HG03342 (cell line): ENCODE data around the gene DYSF.

Experiments
- ATAC-seq: cut with Tn5 transposase; IDR thresholded peaks from one replicate; pipeline ENCODE4 v1.9.1; 2021; ENCODE audit warnings: mild to moderate bottlenecking, moderate library complexity; ENCODE audit not compliant: unreplicated experiment

The DYSF gene

DNA sequence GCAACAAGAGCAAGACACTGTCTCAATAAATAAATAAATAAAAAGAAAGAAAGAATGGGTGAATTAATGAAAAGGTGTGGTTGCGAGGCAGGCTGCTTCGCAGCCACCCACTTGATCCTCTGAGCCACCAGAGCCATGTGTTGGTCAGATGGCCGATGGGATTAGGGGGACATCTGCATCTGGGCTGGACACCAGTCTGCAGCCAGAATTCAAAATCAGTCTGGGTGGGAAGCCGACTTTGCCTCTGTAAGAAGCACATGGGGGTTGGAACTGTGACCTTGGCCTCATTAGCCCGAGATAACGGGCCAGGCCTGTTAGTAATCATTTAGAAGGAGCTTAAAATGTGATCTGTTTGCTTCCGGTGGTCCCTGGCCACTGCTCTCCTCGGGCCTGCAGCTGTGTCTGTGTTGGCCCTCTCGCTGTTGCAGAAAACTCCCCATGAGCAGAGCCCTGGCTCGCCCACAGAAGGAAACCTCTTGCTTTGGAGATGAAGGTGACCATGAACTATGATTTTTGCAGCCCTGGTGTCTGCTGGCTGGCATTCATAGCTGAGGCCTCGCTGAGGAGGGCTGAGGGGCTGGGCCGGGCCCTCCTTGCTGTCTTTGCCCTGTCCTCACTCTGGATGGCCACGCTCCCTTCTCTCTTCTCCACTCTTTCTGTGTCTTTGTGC, 94.4 kb downstream of the DYSF start:
- ATAC-seq, result no peak

DNA sequence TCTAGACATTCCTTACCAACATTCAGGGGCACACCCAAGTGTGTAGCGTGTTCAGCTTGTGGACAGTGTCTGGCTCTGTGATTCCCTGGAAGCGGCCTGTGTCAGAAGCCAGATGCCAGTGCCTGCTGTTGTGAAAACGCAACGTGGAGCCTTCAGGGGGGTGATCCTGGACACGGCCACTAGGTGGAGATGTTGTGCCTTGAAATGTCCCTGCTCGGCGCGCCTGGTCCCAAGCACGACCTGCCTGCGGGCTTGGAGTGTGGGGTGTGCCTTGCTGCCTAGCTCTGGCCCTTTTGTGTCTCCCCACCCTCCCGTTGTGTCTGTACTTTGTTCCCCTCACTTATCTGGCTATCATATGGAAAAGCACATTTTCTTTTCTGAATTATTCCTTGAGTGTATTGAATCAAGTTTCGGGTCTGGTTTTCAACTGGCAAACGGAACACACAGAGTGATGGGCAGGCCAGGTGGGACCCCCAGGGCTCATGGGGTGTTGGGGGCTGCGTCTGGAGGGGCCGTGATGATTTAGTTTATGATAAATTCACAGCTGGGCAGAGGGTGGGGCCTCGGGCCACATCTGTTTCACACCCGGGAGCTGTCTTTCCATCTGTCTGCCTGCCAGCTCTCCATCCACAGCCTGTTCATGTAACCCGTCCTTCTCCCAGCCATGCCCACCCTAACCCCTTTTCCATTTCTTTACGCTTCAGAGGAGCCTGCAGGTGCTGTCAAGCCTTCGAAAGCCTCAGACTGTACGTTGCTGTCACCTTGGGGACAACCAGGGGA, 95.5 kb downstream of the DYSF start:
- ATAC-seq, result no peak

DNA sequence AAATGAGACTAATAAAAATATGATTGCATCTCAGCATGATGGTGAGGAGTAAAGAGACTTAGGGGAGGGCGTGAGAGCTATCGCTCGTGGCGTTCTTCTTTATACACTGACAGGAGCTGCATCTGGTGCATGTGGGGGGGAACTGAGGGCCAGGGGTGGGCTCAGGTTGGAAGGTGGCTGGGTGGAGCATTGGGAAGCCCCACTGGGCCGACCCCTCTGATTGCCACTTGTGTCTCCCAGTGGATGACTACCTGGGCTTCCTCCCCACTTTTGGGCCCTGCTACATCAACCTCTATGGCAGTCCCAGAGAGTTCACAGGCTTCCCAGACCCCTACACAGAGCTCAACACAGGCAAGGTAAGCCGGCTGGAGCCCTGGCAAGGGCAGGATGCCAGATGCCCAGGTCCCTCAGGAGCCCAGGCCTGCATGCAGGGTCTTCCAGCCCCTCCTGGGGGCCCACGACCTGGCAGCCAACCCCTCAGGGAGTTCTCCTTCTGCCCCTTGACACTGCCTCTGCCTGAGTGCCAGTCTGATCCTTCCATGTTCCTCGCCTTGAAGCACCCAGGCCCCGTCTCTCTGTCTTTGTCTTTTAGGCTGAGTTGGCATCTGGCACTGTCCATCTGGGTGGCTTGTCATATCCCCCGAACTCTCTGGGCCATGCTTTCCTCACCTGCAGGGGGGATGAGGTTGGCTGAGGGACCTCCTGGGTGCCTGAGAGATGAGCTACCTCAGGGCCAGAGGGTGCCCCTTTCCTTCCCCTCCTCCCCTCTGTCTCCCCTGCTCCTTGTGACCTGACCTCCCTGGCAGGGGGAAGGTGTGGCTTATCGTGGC, 97.7 kb downstream of the DYSF start:
- no peak for ATAC-seq

DNA sequence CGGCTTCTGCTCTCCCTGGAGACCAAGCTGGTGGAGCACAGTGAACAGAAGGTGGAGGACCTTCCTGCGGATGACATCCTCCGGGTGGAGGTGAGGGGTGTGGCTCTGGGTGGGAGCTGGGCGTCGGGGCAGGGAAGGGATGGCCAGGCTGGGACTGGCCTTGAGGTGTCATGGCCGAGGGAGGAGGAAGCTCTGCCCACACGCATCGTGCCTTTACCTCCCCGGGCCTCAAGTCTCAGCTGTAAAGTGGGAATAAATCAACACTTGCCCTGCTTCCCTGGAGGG, 98.2 kb downstream of the DYSF start:
- ATAC-seq, result no peak

DNA sequence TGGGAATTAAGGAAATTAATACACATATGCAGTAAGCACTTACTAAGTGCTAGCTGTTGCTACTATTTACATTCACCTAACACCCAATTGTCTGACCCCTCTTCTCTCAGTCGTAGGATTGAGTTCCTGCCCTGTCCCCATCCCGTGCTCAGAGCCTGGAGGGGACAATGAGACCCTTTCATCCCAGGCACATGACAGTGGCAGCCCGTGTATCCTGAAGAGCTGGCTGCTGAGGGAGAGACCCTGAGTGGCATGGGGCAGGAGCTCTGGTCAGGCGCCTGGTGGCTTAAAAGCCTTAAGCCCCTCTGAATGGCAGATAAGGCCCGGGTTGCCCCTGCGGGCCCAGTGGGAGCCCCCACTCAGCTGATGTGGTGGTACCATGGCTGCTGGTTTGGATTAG, 99.0 kb downstream of the DYSF start:
- ATAC-seq, result no peak

- ATAC-seq, result no peak
Observed at GRCh38 chr2:71552861-71553301, 99.5 kb downstream of the DYSF start.

GRCh38 chr2:71554028-71554705, 100.8 kb downstream of the DYSF start:
- no peak for ATAC-seq

DNA sequence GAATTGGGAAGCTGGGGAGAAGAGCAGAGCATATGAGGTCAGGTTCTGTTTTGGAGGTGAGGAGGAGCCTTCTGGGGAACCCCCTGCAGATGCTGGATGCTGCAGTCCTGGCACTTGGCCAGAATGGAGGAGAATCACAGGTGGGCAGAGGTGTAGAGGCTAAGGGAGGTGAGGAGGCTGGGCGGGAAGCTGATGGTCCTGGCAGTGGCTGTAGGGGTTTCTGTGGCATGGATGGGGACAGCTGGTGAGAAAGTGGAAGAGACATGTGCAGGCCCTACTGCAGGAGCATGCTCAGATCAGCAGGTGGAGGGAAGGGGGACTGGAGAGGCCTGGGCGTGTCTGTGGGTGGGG, 101.3 kb downstream of the DYSF start:
- ATAC-seq, result no peak

DNA sequence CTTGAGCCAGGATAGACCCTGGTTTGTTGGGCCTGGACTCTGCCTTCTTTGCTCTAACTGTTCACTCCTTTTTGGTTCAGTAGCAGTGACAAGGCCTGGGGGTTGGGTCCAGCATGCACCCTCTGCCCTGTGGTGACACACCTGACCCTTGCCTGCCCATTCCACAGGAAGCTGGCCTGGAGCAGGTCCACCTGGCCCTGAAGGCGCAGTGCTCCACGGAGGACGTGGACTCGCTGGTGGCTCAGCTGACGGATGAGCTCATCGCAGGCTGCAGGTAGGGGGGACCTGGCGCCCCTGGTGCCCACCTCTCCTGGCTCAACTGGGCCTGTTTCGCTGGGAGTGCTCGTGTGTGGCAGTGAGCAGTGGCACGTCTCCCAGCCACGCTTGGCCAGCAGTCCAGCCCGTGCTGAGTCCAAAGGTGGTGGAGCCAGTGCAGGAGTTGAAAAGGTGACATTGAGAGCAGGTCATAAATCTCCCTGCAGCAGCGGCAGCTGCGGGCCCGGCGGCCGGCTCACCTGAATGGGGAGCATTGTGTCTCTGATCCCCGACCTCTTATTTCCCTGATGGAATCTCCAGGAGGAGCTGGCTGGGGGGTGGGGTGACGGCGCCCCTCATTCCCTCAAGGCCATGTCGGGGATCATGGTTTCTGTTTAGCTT, 102.6 kb downstream of the DYSF start:
- ATAC-seq, result no peak

DNA sequence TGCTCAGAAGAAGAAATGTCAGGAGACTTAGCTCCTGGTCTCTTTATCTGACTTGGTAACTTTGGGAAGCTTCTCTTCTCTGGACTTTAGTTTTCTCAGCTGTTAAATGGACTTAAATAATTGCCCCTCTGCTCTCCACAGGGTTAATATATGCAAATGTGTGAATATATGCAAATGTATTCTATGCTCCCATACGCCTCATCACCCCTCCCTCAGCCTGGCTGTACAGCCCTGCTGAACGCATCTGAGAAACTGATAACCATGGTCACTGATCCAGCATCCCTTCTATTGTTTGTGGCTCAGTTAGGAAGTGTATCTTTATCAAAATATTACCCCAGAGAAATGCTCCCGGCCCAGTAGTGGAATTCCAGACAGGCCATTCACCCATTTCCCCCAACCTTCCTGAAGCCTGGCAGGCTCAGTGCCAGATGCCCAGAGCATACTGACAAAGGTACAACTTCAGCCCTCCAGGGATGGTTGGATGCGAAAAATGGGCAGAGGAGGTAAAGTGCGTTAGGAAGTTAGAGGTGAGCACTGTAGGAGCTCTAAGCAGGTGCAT, 103.4 kb downstream of the DYSF start:
- no peak for ATAC-seq

- ATAC-seq, result no peak
Observed at GRCh38 chr2:71557321-71557720, 104.0 kb downstream of the DYSF start.

DNA sequence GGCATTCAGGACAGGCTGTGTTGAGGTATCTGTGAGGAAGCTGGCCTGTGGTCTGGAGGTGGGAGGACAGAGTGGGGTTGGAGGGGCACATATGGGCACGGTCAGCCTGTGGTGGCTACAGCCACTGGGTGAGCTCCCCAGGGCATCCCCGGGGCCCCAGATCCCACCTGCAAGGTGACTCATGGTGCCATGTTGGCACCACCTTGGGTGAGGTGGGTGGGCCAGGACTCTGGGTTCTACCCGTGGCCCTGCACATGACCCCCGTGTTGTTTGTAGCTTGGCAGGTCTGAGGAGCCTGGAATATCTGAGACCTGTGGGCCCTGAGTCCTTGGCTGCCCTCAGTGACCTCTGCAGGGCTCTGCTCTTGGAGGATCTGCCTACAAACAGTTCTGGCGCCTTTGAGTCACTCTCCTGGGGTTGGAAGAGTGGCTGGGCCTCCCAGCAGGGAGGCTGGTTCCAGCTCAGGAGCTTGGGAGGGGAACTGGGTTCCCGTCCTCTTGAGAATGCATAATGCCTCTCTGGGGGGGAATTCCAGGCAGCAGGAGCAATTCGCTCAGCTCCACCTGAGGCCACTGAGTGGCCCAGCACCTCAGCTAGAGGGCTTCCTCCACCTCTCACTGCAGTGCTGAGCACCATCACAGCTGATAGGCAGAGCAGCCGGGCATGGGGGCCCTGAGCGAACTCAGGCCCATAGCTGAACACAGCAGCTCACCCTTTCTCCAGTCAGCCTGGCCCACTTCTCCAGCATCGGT, 105.1 kb downstream of the DYSF start:
- no peak for ATAC-seq

GRCh38 chr2:71559080-71559827, 105.9 kb downstream of the DYSF start:
- no peak for ATAC-seq

DNA sequence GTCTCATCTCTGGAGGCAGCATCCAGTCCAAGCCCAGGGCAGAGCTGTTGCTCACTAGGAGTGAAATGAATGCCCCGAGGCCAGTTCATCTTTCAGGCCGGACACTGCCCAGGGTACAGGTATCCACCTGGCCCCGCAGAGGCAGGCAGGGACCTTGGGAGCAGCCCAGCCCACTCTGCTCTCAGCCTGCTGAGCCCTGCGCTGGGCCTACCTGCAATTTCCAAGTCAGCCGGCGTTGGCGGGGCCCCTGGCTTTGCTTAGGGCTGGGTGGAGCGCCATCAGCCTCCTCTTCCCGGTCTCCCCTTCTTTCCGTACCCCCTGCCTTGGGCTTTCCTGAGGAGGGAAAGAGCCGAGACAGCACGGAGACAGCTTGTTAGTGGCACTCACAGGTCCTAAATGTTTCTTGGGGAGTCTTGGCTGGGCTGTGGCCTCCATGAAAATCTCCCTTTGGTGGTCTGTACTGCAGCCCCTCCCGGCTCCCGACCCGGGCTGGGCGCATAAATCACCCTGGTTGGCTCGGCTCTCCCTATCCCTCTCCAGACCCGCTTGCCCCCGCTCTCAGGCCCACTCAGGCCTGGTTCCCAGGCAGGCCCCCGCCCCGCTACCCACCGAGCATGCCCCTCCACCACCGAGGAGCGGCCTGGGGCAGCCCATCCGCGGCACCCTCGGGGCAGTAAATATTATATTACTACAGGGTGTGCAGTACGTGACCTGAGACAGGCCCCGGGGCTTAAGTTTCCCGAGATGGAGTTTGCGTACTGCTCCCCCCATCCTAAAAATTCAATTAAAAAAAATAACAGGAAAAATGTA, 106.7 kb downstream of the DYSF start:
- ATAC-seq, result no peak

GRCh38 chr2:71560638-71561011, 107.3 kb downstream of the DYSF start:
- no peak for ATAC-seq

- no peak for ATAC-seq
Observed at GRCh38 chr2:71561441-71562267, 108.3 kb downstream of the DYSF start.

- no peak for ATAC-seq
Observed at GRCh38 chr2:71562518-71562917, 109.2 kb downstream of the DYSF start.

- ATAC-seq, result no peak
Observed at GRCh38 chr2:71563872-71564271, 110.5 kb downstream of the DYSF start.
